HCT116 (cell line): Measurements from ENCODE around the gene FBXL14. TPM values are rescaled to one million over a fixed set of nuclear protein-coding genes. Genes with fewer than 3 reads are reported as not detected.

ENCODE experiments used
- ATAC-seq: fragments of 200-7000 bp; cut with Tn5 transposase; 2 replicates; pipeline ENCODE4 v1.9.1; 2020; ENCODE audit warnings: mild to moderate bottlenecking, moderate library complexity
- BruUV-seq: library from RNA; stranded (reverse); fragments of 400-500 nt; replicated peaks from 2 replicates; lab custom pipeline; 2021; lab: Mats Ljungman, UMichigan
- CTCF ChIA-PET: fragments of 300-600 bp; sonication (Branson Sonifier 250); formaldehyde crosslinking; loops from one replicate; lab custom pipeline; 2021; ENCODE audit warnings: antibody characterized with exemption; lab: Charles Lee
- POLR2A ChIA-PET: fragments of 300-600, 350-600 bp; sonication (Branson Sonifier 250); formaldehyde crosslinking; loops from one replicate; lab custom pipeline; 2021; ENCODE audit warnings: antibody characterized with exemption; lab: Charles Lee
- RAD21 ChIA-PET, 2 experiments: fragments of 300-600 bp; sonication (Branson Sonifier 250); formaldehyde crosslinking; loops; one replicate each; lab custom pipeline; 2023; ENCODE audit warnings: low total read pairs in 2 of 2; ENCODE audit not compliant: uncharacterized antibody in 2 of 2, unreplicated experiment in 2 of 2, low non-redundant PET in 1 of 2; lab: Charles Lee
- DNase-seq: peaks from one replicate; pipeline ENCODE4 v3.0.0-alpha.2; 2010; ENCODE audit warnings: low read depth, low spot score
- H2AFZ ChIP-seq: fragments of 200-600 bp; shearing (Covaris generic), sonication (generic); 2 replicates; pipeline ENCODE4 v1.6.1; 2017; ENCODE audit warnings: low read depth, mixed run types, mixed read lengths, antibody characterized with exemption, low read length; ENCODE audit not compliant: poor library complexity, severe bottlenecking
- H3K27ac ChIP-seq: 2 replicates; pipeline ENCODE4 v1.5.1; 2012; ENCODE audit warnings: low read depth, low read length
- H3K27me3 ChIP-seq: fragments of 200-600 bp; sonication (generic); 2 replicates; pipeline ENCODE4 v1.6.1; 2016; ENCODE audit warnings: mixed run types, low read length, mixed read lengths; ENCODE audit not compliant: insufficient read depth
- H3K36me3 ChIP-seq, 2 experiments: fragments of 200-500 bp in 1 of 2; fragments of 200-600 bp in 1 of 2; sonication (Bioruptor generic) in 1 of 2; sonication (generic) in 1 of 2; 2 replicates each; pipeline versions ENCODE4 v1.5.1 to v1.6.1; 2014 to 2016; ENCODE audit warnings: low read length in 2 of 2, inconsistent platforms in 1 of 2, mixed read lengths in 1 of 2, mixed run types in 1 of 2; ENCODE audit not compliant: insufficient read depth in 2 of 2, control insufficient read depth in 1 of 2
- H3K4me1 ChIP-seq, 2 experiments: fragments of 200-600 bp in 1 of 2; sonication (generic) in 1 of 2; 2 replicates each; pipeline versions ENCODE4 v1.5.1 to v1.6.1; 2012 to 2017; ENCODE audit warnings: low read length in 2 of 2, inconsistent platforms in 1 of 2, mild to moderate bottlenecking in 1 of 2, mixed read lengths in 1 of 2, mixed run types in 1 of 2, moderate library complexity in 1 of 2; ENCODE audit not compliant: insufficient read depth in 2 of 2, control insufficient read depth in 1 of 2
- H3K4me2 ChIP-seq: fragments of 200-600 bp; sonication (generic); 2 replicates; pipeline ENCODE4 v1.6.1; 2017; ENCODE audit warnings: mixed run types, low read length, mixed read lengths
- H3K4me3 ChIP-seq, 2 experiments: fragments of 200-600 bp in 1 of 2; sonication (generic) in 1 of 2; replicated peaks in 1 of 2; 2 replicates each; pipeline ENCODE4 v1.5.1; 2011 to 2016; ENCODE audit warnings: low read length in 2 of 2, control low read depth in 1 of 2, low read depth in 1 of 2, mild to moderate bottlenecking in 1 of 2, mixed read lengths in 1 of 2, mixed run types in 1 of 2
- H3K79me2 ChIP-seq: fragments of 200-600 bp; sonication (generic); 2 replicates; pipeline ENCODE4 v1.6.1; 2017; ENCODE audit warnings: mild to moderate bottlenecking, mixed run types, low read length, moderate library complexity, mixed read lengths; ENCODE audit not compliant: insufficient read depth
- H3K9ac ChIP-seq: fragments of 200-600 bp; sonication (generic); 2 replicates; pipeline ENCODE4 v1.6.1; 2016; ENCODE audit warnings: low read length, mixed read lengths
- H3K9me2 ChIP-seq: fragments of 200-600 bp; sonication (generic), shearing (Covaris generic); 2 replicates; pipeline ENCODE4 v1.6.1; 2017; ENCODE audit warnings: mixed run types, mild to moderate bottlenecking, moderate library complexity; ENCODE audit not compliant: insufficient read depth
- H3K9me3 ChIP-seq, 2 experiments: fragments of 200-500 bp in 1 of 2; fragments of 200-600 bp in 1 of 2; sonication (Bioruptor generic) in 1 of 2; sonication (generic) in 1 of 2; 2 replicates each; pipeline ENCODE4 v1.6.1; 2014 to 2017; ENCODE audit warnings: low read length in 2 of 2, mixed read lengths in 2 of 2, inconsistent platforms in 1 of 2, low read depth in 1 of 2, mild to moderate bottlenecking in 1 of 2, mixed run types in 1 of 2, moderate library complexity in 1 of 2; ENCODE audit not compliant: control insufficient read depth in 1 of 2, insufficient read depth in 1 of 2
- H4K20me1 ChIP-seq: fragments of 200-600 bp; sonication (generic), shearing (Covaris generic); 2 replicates; pipeline ENCODE4 v1.6.1; 2017; ENCODE audit warnings: mixed run types, mild to moderate bottlenecking, moderate library complexity; ENCODE audit not compliant: insufficient read depth
- CBX3 ChIP-seq: IDR thresholded peaks from 2 replicates; pipeline ENCODE4 v1.6.1; 2012; ENCODE audit warnings: low read depth
- ELF1 ChIP-seq: IDR thresholded peaks from 2 replicates; pipeline ENCODE4 v1.6.1; 2012; ENCODE audit warnings: low read depth, borderline replicate concordance
- EZH2phosphoT487 ChIP-seq: fragments of 200-600 bp; IDR thresholded peaks from 2 replicates; pipeline ENCODE4 v1.6.1; 2018; ENCODE audit warnings: antibody characterized with exemption, borderline replicate concordance
- FOSL1 ChIP-seq: IDR thresholded peaks from 2 replicates; pipeline ENCODE4 v1.6.1; 2012; ENCODE audit warnings: low read depth
- JUND ChIP-seq: IDR thresholded peaks from 2 replicates; pipeline ENCODE4 v1.6.1; 2012
- MAX ChIP-seq: IDR thresholded peaks from 2 replicates; pipeline ENCODE4 v1.6.1; 2012
- POLR2A ChIP-seq: IDR thresholded peaks from 2 replicates; pipeline ENCODE4 v1.7.0; 2011; ENCODE audit warnings: borderline replicate concordance; ENCODE audit not compliant: insufficient read depth, insufficient read length; ENCODE audit errors: extremely low read depth
- POLR2AphosphoS5 ChIP-seq: IDR thresholded peaks from 2 replicates; pipeline ENCODE4 v1.6.1; 2011; ENCODE audit warnings: mild to moderate bottlenecking, low read depth, low read length, moderate library complexity
- RAD21 ChIP-seq: IDR thresholded peaks from 2 replicates; pipeline ENCODE4 v1.6.1; 2012; ENCODE audit warnings: low read depth, mild to moderate bottlenecking
- SIN3A ChIP-seq: IDR thresholded peaks from 2 replicates; pipeline ENCODE4 v1.6.1; 2012; ENCODE audit warnings: low read depth
- SP1 ChIP-seq: IDR thresholded peaks from 2 replicates; pipeline ENCODE4 v1.6.1; 2012; ENCODE audit warnings: low read depth
- TCF7L2 ChIP-seq: IDR thresholded peaks from 2 replicates; pipeline ENCODE4 v1.7.0; 2011; ENCODE audit warnings: borderline replicate concordance, inconsistent platforms; ENCODE audit not compliant: insufficient read depth, insufficient read length; ENCODE audit errors: extremely low read depth
- YY1 ChIP-seq: IDR thresholded peaks from 2 replicates; pipeline ENCODE4 v1.6.1; 2011; ENCODE audit warnings: low read length, low read depth, moderate library complexity, mild to moderate bottlenecking; ENCODE audit not compliant: insufficient replicate concordance; ENCODE audit errors: extremely low read depth
- ZFX ChIP-seq: fragments of 450-650 bp; IDR thresholded peaks from 2 replicates; pipeline ENCODE4 v1.6.1; 2017
- intact Hi-C: fragments of 100-400 bp; cut with micrococcal nuclease; formaldehyde crosslinking; loops from 2 replicates; pipeline ENCODE4 v1.10.0; 2022
- total RNA-seq: library from RNA; stranded (reverse); gene quantifications from one replicate; pipeline ENCODE4 v1.2.1, GENCODE V29; 2021; ENCODE audit not compliant: unreplicated experiment
- TF ChIP-seq, protein P1 (sequence below): IDR thresholded peaks from 2 replicates; pipeline ENCODE4 v1.6.1; 2012
- TF ChIP-seq, protein P2 (sequence below), 3 experiments: fragments of 200-600 bp in 1 of 3; sonication (generic) in 1 of 3; IDR thresholded peaks in 2 of 3; conservative IDR thresholded peaks in 1 of 3; 2 replicates each; pipeline ENCODE4 v1.5.1; 2012 to 2017; ENCODE audit warnings: low read depth in 2 of 3, low read length in 2 of 3, antibody characterized with exemption in 1 of 3, borderline replicate concordance in 1 of 3, control low read depth in 1 of 3, mild to moderate bottlenecking in 1 of 3, mixed read lengths in 1 of 3, mixed run types in 1 of 3, moderate library complexity in 1 of 3; ENCODE audit not compliant: insufficient read depth in 1 of 3
- TF ChIP-seq, protein P3 (sequence below): IDR thresholded peaks from 2 replicates; pipeline ENCODE4 v1.6.1; 2011; ENCODE audit warnings: mild to moderate bottlenecking, low read length, moderate library complexity; ENCODE audit not compliant: insufficient replicate concordance; ENCODE audit errors: extremely low read depth
- TF ChIP-seq, protein P4 (sequence below): IDR thresholded peaks from 2 replicates; pipeline ENCODE4 v1.6.1; 2012; ENCODE audit warnings: low read depth

Gene FBXL14
- total RNA-seq, 1 experiment from 2014 or later: 19.0 TPM

DNA sequence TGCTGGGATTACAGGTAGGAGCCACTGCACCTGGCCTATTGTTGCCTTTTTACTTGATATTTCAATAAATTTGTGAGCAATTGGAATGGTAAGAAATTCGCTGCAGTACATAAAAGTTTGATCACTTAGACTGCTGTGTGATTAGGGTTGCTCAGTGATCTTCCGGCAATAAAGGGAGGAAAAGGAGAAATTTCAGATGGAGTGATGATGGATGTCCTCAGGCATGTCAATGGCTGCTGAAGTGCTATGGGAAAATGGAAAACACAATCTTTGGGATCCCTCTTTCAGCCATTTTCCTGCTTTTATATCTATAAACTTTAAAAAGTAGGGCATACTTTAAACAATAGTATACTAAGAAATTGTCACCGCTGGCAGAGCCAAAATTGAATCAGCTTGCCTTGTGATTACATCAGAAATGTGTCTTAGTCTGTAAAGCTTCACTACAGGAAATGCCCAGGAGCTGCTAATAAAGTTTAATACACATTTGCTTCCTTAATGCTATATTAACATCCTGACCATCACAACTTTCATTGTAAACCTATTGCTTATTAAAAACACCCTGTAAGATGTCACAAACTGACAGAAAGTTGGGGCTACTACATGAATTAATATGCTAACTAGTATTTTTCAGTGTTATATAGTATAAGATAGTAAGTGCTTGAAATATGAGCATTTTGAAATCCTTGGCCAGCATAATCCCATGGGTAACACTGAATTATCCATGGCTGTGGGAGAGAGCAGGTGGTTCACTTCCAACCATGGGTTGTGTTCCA is 13.7 kb upstream of the FBXL14 start:
- Histone ChIP-seq H3K9ac (no peak overlapping the region), H2AFZ (no peak overlapping the region), H3K27me3 (no peaks in the 10 kb centered on the region), H3K27ac (no peak overlapping the region), H3K9me2 (no peaks in the 10 kb centered on the region), H4K20me1 (no peaks in the 10 kb centered on the region), H3K4me2 (no peak overlapping the region), H3K79me2 (no peaks in the 10 kb centered on the region), H3K4me3 (no peak overlapping the region), H3K4me1 (peaks cover 8 to 22% of the 10 kb centered on the region in 2 experiments), H3K36me3 (no peaks in the 10 kb centered on the region), H3K9me3 (no peaks in the 10 kb centered on the region)
- intact Hi-C loops: no loop called here
- no peak for TF ChIP-seq ZFX
- no peak for TF ChIP-seq MAX
- TF ChIP-seq, protein P1, sequence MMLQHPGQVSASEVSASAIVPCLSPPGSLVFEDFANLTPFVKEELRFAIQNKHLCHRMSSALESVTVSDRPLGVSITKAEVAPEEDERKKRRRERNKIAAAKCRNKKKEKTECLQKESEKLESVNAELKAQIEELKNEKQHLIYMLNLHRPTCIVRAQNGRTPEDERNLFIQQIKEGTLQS: no peak
- no peak for TF ChIP-seq SP1
- TF ChIP-seq EZH2phosphoT487: no peak
- TF ChIP-seq POLR2A: no peak
- no peak for TF ChIP-seq JUND
- TF ChIP-seq FOSL1: no peak
- no peak for TF ChIP-seq SIN3A
- TF ChIP-seq, protein P2, sequence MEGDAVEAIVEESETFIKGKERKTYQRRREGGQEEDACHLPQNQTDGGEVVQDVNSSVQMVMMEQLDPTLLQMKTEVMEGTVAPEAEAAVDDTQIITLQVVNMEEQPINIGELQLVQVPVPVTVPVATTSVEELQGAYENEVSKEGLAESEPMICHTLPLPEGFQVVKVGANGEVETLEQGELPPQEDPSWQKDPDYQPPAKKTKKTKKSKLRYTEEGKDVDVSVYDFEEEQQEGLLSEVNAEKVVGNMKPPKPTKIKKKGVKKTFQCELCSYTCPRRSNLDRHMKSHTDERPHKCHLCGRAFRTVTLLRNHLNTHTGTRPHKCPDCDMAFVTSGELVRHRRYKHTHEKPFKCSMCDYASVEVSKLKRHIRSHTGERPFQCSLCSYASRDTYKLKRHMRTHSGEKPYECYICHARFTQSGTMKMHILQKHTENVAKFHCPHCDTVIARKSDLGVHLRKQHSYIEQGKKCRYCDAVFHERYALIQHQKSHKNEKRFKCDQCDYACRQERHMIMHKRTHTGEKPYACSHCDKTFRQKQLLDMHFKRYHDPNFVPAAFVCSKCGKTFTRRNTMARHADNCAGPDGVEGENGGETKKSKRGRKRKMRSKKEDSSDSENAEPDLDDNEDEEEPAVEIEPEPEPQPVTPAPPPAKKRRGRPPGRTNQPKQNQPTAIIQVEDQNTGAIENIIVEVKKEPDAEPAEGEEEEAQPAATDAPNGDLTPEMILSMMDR (IDR thresholded peaks at IDR 0.05 in 2 of 3, conservative IDR thresholded peaks at IDR 0.05 in 1 of 3; ENCODE audit: borderline replicate concordance in 1 of 3, insufficient read depth in 1 of 3, low read depth in 2 of 3, low read length in 2 of 3): no peak
- no peak for TF ChIP-seq YY1
- TF ChIP-seq RAD21: no peak
- no peak for TF ChIP-seq CBX3
- TF ChIP-seq ELF1: no peak
- TF ChIP-seq TCF7L2: no peak
- TF ChIP-seq, protein P3, sequence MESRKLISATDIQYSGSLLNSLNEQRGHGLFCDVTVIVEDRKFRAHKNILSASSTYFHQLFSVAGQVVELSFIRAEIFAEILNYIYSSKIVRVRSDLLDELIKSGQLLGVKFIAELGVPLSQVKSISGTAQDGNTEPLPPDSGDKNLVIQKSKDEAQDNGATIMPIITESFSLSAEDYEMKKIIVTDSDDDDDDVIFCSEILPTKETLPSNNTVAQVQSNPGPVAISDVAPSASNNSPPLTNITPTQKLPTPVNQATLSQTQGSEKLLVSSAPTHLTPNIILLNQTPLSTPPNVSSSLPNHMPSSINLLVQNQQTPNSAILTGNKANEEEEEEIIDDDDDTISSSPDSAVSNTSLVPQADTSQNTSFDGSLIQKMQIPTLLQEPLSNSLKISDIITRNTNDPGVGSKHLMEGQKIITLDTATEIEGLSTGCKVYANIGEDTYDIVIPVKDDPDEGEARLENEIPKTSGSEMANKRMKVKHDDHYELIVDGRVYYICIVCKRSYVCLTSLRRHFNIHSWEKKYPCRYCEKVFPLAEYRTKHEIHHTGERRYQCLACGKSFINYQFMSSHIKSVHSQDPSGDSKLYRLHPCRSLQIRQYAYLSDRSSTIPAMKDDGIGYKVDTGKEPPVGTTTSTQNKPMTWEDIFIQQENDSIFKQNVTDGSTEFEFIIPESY: no peak
- TF ChIP-seq, protein P4, sequence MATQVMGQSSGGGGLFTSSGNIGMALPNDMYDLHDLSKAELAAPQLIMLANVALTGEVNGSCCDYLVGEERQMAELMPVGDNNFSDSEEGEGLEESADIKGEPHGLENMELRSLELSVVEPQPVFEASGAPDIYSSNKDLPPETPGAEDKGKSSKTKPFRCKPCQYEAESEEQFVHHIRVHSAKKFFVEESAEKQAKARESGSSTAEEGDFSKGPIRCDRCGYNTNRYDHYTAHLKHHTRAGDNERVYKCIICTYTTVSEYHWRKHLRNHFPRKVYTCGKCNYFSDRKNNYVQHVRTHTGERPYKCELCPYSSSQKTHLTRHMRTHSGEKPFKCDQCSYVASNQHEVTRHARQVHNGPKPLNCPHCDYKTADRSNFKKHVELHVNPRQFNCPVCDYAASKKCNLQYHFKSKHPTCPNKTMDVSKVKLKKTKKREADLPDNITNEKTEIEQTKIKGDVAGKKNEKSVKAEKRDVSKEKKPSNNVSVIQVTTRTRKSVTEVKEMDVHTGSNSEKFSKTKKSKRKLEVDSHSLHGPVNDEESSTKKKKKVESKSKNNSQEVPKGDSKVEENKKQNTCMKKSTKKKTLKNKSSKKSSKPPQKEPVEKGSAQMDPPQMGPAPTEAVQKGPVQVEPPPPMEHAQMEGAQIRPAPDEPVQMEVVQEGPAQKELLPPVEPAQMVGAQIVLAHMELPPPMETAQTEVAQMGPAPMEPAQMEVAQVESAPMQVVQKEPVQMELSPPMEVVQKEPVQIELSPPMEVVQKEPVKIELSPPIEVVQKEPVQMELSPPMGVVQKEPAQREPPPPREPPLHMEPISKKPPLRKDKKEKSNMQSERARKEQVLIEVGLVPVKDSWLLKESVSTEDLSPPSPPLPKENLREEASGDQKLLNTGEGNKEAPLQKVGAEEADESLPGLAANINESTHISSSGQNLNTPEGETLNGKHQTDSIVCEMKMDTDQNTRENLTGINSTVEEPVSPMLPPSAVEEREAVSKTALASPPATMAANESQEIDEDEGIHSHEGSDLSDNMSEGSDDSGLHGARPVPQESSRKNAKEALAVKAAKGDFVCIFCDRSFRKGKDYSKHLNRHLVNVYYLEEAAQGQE: no peak
- no peak for TF ChIP-seq POLR2AphosphoS5
- DNase-seq: no peak
- RAD21 ChIA-PET: no interaction called here
- POLR2A ChIA-PET: no interaction called here
- no TSS peak for BruUV-seq
- CTCF ChIA-PET: interaction anchor here (1.1 kb wide), 1 partner anchor 25 kb away, joined by 4 read pairs; no protein-coding TSS in a partner anchor
- no peak for ATAC-seq
